ENCODE data around the gene NSUN4. TPM values are rescaled to one million over a fixed set of nuclear protein-coding genes. Genes with fewer than 3 reads are reported as not detected.
"Not testable (repeated sequence)": the region's sequence is repeated elsewhere in the genome, so short reads cannot be mapped to it uniquely, and the experiment has no call there.

Gene NSUN4
- total RNA-seq, 1 donor from 2014 or later, result 26.6 TPM

DNA sequence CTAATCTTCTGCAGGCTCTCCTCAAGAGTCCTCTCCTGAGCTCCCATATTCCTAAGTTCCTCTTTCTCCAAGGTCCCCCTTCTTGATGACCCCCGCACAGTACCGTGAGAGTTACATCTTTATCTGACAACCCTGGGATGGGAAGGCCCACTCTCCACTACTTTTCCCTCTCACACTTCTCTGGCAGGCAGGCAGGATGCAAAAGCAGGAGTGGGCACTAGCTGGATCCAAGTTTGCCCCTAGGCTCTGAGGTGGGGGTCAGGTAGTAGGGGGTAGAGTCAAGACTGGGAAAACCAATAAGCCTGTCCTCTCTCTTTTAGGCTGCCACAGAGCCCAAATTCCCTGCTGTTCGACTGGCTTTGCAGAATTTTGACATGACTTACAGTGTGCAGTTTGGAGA, 3.9 kb downstream of the NSUN4 start:
- H3K4me3 Mint-ChIP-seq, result no peak overlapping the region
- DNase-seq (ENCODE audit: extremely low spot score, unreplicated experiment), result no peak
- H3K36me3 Mint-ChIP-seq, result peaks cover 25% of the 10 kb centered on the region
- H3K27me3 Mint-ChIP-seq, result no peaks in the 10 kb centered on the region
- TF ChIP-seq, protein P1, sequence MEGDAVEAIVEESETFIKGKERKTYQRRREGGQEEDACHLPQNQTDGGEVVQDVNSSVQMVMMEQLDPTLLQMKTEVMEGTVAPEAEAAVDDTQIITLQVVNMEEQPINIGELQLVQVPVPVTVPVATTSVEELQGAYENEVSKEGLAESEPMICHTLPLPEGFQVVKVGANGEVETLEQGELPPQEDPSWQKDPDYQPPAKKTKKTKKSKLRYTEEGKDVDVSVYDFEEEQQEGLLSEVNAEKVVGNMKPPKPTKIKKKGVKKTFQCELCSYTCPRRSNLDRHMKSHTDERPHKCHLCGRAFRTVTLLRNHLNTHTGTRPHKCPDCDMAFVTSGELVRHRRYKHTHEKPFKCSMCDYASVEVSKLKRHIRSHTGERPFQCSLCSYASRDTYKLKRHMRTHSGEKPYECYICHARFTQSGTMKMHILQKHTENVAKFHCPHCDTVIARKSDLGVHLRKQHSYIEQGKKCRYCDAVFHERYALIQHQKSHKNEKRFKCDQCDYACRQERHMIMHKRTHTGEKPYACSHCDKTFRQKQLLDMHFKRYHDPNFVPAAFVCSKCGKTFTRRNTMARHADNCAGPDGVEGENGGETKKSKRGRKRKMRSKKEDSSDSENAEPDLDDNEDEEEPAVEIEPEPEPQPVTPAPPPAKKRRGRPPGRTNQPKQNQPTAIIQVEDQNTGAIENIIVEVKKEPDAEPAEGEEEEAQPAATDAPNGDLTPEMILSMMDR (conservative IDR thresholded peaks at IDR 0.05), result no peak
- no peaks in the 10 kb centered on the region for H3K9me3 Mint-ChIP-seq
- H3K27ac Mint-ChIP-seq, result no peak overlapping the region
- H3K4me1 Mint-ChIP-seq (ENCODE audit: unreplicated experiment), result peaks cover 28% of the 10 kb centered on the region

DNA sequence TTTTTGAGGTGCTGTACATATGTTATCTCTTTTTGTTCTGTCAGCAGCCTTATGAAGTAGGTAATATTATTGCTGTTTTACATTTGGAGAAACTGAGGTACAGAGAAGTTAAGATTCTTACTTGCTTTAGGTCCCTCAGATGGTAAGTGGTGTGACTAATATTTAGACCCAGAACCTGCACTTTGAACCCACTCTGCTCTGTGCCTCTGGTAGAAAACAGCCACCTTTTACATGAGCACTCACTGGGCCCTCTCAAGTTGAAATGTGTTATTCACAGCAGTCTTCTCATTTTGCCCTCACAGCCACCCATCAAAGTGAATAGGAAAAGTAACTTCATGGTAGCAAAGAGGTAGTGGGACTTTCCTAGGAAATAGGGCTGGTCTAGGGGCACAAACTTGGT, 4.7 kb downstream of the NSUN4 start:
- H3K27ac Mint-ChIP-seq, result no peak overlapping the region
- H3K9me3 Mint-ChIP-seq, result no peaks in the 10 kb centered on the region
- TF ChIP-seq, protein P1 (conservative IDR thresholded peaks at IDR 0.05), result no peak
- H3K27me3 Mint-ChIP-seq, result no peaks in the 10 kb centered on the region
- H3K4me1 Mint-ChIP-seq (ENCODE audit: unreplicated experiment), result peaks cover 25% of the 10 kb centered on the region
- H3K36me3 Mint-ChIP-seq, result peaks cover 29% of the 10 kb centered on the region
- DNase-seq (ENCODE audit: extremely low spot score, unreplicated experiment), result no peak
- H3K4me3 Mint-ChIP-seq, result no peak overlapping the region

DNA sequence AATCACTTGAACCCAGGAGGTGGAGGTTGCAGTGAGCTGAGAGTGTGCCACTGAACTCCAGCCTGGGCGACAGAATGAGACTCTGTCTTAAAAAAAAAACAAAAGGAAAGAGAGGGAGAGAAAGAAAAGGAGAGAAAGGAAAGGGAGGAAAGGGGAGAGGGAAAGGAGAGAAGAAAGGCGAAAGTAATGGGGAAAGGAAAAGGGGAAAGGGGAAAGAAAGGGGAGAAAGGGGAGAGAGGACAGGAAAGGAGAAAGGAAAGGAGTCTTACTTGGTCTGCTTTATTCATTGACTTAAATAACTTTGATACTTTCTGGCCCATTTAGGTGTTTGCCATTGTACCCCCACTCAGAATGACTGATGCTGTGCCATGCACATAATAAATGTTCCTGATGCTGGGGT, 11.8 kb downstream of the NSUN4 start:
- no peaks in the 10 kb centered on the region for H3K9me3 Mint-ChIP-seq
- peaks cover 6% of the 10 kb centered on the region for H3K4me1 Mint-ChIP-seq (ENCODE audit: unreplicated experiment)
- peaks cover 31% of the 10 kb centered on the region for H3K36me3 Mint-ChIP-seq
- DNase-seq (ENCODE audit: extremely low spot score, unreplicated experiment), result no peak
- no peaks in the 10 kb centered on the region for H3K27me3 Mint-ChIP-seq
- TF ChIP-seq, protein P1 (conservative IDR thresholded peaks at IDR 0.05), result no peak
- H3K4me3 Mint-ChIP-seq, result no peak overlapping the region
- H3K27ac Mint-ChIP-seq, result no peak overlapping the region

DNA sequence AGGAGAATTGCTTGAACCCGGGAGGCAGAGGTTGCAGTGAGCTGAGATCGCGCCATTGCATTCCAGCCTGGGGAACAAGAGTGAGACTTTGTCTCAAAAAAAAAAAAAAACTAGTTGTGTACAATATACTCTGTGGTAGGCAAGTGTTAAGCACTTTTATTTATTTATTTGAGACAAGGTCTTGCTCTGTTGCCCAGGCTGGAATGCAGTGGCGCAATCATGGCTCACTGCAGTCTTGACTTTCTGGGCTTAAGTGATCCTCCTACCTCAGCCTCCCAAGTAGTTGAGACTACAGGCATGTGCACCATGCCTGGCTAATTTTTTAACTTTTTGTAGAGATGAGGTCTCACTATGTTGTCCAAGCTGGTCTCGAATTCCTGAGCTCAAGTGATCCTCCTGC, 15.3 kb downstream of the NSUN4 start:
- H3K36me3 Mint-ChIP-seq, result peaks cover 28% of the 10 kb centered on the region
- not testable (repeated sequence) for H3K4me1 Mint-ChIP-seq (ENCODE audit: unreplicated experiment); H3K27me3 Mint-ChIP-seq; H3K4me3 Mint-ChIP-seq; H3K27ac Mint-ChIP-seq; H3K9me3 Mint-ChIP-seq; DNase-seq (ENCODE audit: extremely low spot score, unreplicated experiment)

DNA sequence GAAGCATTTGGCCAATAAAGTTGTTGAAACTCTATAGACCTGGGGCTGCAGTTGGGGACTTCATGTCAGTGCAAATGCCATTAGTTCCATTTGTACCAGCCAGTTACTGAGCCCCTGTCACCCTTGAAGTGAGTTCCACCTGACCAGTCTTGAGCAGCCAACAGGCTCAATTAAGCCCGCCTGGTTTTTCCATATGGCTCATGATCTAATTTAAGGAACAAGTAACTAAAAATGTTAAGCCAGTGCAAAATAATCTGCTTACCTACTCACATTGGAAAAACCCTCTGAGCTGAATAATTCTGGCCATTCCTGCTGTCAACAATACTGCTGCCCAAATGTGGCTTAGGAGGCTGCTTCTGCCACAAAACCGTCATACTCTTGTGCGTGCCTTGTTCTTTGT, 21.6 kb downstream of the NSUN4 start:
- H3K36me3 Mint-ChIP-seq, result peaks cover 25% of the 10 kb centered on the region
- H3K4me3 Mint-ChIP-seq, result no peak overlapping the region
- no peaks in the 10 kb centered on the region for H3K4me1 Mint-ChIP-seq (ENCODE audit: unreplicated experiment)
- H3K9me3 Mint-ChIP-seq, result no peaks in the 10 kb centered on the region
- H3K27ac Mint-ChIP-seq, result no peak overlapping the region
- H3K27me3 Mint-ChIP-seq, result no peaks in the 10 kb centered on the region
- TF ChIP-seq, protein P1 (conservative IDR thresholded peaks at IDR 0.05), result no peak
- DNase-seq (ENCODE audit: extremely low spot score, unreplicated experiment), result no peak

DNA sequence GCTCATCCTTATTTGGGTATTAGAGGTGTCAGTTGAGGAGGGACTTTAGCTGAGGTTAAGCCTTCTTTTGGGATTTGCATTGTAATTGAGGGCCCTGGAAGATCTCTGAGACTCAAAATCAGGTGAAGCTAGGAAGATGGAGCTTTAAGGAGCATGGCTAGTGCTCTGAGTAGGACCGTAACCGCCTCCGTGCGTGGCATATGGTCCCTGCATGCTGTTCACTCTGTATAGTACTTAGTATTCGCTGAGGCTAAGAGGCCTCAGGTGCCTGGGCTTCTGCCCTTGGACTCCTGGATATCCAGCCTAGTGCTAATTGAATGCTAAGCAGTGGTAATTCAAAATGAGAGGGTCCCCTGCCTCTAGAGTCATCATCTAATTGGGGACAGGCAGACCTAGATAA, 22.5 kb downstream of the NSUN4 start:
- Mint-ChIP-seq H3K27ac (no peak overlapping the region), H3K36me3 (peaks cover 25% of the 10 kb centered on the region)

More for the DNA sequence above, 22.5 kb downstream of the NSUN4 start:
- no peak for DNase-seq (ENCODE audit: extremely low spot score, unreplicated experiment)
- Mint-ChIP-seq H3K27me3 (no peaks in the 10 kb centered on the region), H3K4me1 (ENCODE audit: unreplicated experiment) (no peaks in the 10 kb centered on the region), H3K4me3 (no peak overlapping the region), H3K9me3 (no peaks in the 10 kb centered on the region)
- TF ChIP-seq, protein P1 (conservative IDR thresholded peaks at IDR 0.05), result no peak

Data from type B pancreatic cell (in vitro differentiated cells).